A673 (cell line): Measurements from ENCODE around the gene HMGB2.

Experiments used
- EZH2 ChIP-seq: fragments of 200-600 bp; sonication (generic); IDR thresholded peaks from 2 replicates; pipeline ENCODE4 v1.6.1; 2017; ENCODE audit warnings: borderline replicate concordance, low read depth, mild to moderate bottlenecking, mixed read lengths, antibody characterized with exemption, low read length; ENCODE audit not compliant: poor library complexity, severe bottlenecking
- TF ChIP-seq, protein P1 (sequence below): fragments of 300-800, 200-600 bp; sonication (generic); conservative IDR thresholded peaks from 2 replicates; pipeline ENCODE4 v1.5.1; 2017; ENCODE audit warnings: low read depth, mild to moderate bottlenecking, antibody characterized with exemption, low read length, moderate library complexity, mixed read lengths

DNA sequence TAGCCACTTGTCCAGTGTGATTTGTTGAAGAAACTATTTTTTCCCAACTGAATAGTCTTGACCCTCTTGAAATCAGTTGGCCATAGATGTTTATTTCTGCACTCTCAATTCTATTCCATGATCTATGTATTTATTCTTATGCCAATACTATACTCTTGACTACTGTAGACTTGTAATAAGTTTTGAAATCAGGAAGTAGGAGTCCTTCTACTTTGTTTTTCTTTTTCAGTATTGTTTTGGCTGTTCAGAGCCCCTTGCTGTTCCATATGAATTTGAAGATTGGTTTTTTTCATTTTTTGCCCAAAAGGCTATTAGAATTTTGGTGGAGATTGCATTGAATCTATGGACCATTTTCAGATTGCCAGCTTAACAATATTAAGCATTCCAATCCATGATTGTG, 46.8 kb upstream of the HMGB2 start:
- TF ChIP-seq, protein P1, sequence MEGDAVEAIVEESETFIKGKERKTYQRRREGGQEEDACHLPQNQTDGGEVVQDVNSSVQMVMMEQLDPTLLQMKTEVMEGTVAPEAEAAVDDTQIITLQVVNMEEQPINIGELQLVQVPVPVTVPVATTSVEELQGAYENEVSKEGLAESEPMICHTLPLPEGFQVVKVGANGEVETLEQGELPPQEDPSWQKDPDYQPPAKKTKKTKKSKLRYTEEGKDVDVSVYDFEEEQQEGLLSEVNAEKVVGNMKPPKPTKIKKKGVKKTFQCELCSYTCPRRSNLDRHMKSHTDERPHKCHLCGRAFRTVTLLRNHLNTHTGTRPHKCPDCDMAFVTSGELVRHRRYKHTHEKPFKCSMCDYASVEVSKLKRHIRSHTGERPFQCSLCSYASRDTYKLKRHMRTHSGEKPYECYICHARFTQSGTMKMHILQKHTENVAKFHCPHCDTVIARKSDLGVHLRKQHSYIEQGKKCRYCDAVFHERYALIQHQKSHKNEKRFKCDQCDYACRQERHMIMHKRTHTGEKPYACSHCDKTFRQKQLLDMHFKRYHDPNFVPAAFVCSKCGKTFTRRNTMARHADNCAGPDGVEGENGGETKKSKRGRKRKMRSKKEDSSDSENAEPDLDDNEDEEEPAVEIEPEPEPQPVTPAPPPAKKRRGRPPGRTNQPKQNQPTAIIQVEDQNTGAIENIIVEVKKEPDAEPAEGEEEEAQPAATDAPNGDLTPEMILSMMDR, result no peak
- no peak for TF ChIP-seq EZH2
